SU-DHL-6 (cell line): Measurements from ENCODE around the gene MON2.

Source experiments
- H2AFZ ChIP-seq: fragments of 200-600 bp; sonication (generic); 2 replicates; pipeline ENCODE4 v1.6.1; 2014; ENCODE audit warnings: low read depth, mild to moderate bottlenecking, moderate library complexity, mixed read lengths, antibody characterized with exemption, low read length; ENCODE audit not compliant: severe bottlenecking
- H3F3A ChIP-seq: fragments of 200-600 bp; shearing (Covaris generic); 2 replicates; pipeline ENCODE4 v1.6.0; 2016; ENCODE audit warnings: antibody characterized with exemption, mild to moderate bottlenecking; ENCODE audit not compliant: insufficient read depth
- H3K27ac ChIP-seq: fragments of 200-600 bp; sonication (generic); 2 replicates; pipeline ENCODE4 v1.5.1; 2016; ENCODE audit warnings: low read depth, mild to moderate bottlenecking, low read length, moderate library complexity, mixed read lengths
- H3K27me3 ChIP-seq: fragments of 200-600 bp; sonication (generic), shearing (Covaris generic); 2 replicates; pipeline ENCODE4 v1.6.0; 2014; ENCODE audit warnings: mild to moderate bottlenecking, low read length
- H3K36me3 ChIP-seq: fragments of 200-600 bp; sonication (generic); 2 replicates; pipeline ENCODE4 v1.6.1; 2014; ENCODE audit warnings: mild to moderate bottlenecking, low read length, mixed read lengths
- H3K4me2 ChIP-seq: fragments of 300-600, 200-600 bp; shearing (Covaris generic), sonication (generic); 2 replicates; pipeline ENCODE4 v1.6.0; 2014; ENCODE audit warnings: low read length, low read depth, mild to moderate bottlenecking; ENCODE audit not compliant: poor library complexity, severe bottlenecking
- H3K4me3 ChIP-seq: fragments of 200-600 bp; sonication (generic); 2 replicates; pipeline ENCODE4 v1.5.1; 2014; ENCODE audit warnings: antibody characterized with exemption, low read length, mild to moderate bottlenecking, mixed read lengths; ENCODE audit not compliant: insufficient read depth, poor library complexity, severe bottlenecking
- H3K79me2 ChIP-seq: fragments of 200-600 bp; sonication (generic); 2 replicates; pipeline ENCODE4 v1.6.1; 2014; ENCODE audit warnings: mild to moderate bottlenecking, low read length, moderate library complexity; ENCODE audit not compliant: insufficient read depth
- H3K9ac ChIP-seq: fragments of 200-600 bp; sonication (generic); 2 replicates; pipeline ENCODE4 v1.7.0; 2014; ENCODE audit warnings: mild to moderate bottlenecking, low read length
- H3K9me2 ChIP-seq: fragments of 200-600 bp; sonication (generic); replicated peaks from 2 replicates; pipeline ENCODE4 v1.6.1; 2014; ENCODE audit warnings: low read length; ENCODE audit not compliant: insufficient read depth
- H3K9me3 ChIP-seq: fragments of 200-600 bp; sonication (generic); 2 replicates; pipeline ENCODE4 v1.6.1; 2014; ENCODE audit warnings: low read length, mixed read lengths; ENCODE audit not compliant: insufficient read depth
- H4K20me1 ChIP-seq: fragments of 200-600 bp; sonication (generic); 2 replicates; pipeline ENCODE4 v1.6.1; 2014; ENCODE audit warnings: low read depth, mild to moderate bottlenecking, antibody characterized with exemption, low read length, moderate library complexity, mixed read lengths
- CTCF ChIP-seq: fragments of 200-600 bp; sonication (generic); IDR thresholded peaks from one replicate; pipeline ENCODE4 v1.5.1; 2017; ENCODE audit warnings: antibody characterized with exemption, mild to moderate bottlenecking, low read length, moderate library complexity; ENCODE audit not compliant: insufficient read depth, poor library complexity, severe bottlenecking
- EZH2phosphoT487 ChIP-seq: fragments of 200-600 bp; sonication (generic), shearing (Covaris generic); conservative IDR thresholded peaks from 2 replicates; pipeline ENCODE4 v1.6.1; 2018; ENCODE audit warnings: mild to moderate bottlenecking, antibody characterized with exemption, low read length, moderate library complexity, mixed read lengths

The MON2 gene

GRCh38 chr12:62640910-62641448 is 174.4 kb downstream of the MON2 start:
- Histone ChIP-seq H4K20me1 (no peaks in the 10 kb centered on the region), H3K4me3 (no peak overlapping the region), H3K9me3 (no peaks in the 10 kb centered on the region), H3K27me3 (no peaks in the 10 kb centered on the region), H3K79me2 (no peaks in the 10 kb centered on the region), H3K9me2 (no peaks in the 10 kb centered on the region), H3K36me3 (no peaks in the 10 kb centered on the region), H3K27ac (no peak overlapping the region), H3K9ac (no peak overlapping the region), H3K4me2 (no peak overlapping the region), H3F3A (no peaks in the 10 kb centered on the region), H2AFZ (no peak overlapping the region)
- TF ChIP-seq EZH2phosphoT487: no peak
- no peak for TF ChIP-seq CTCF

GRCh38 chr12:62642486-62642885 is 175.9 kb downstream of the MON2 start:
- Histone ChIP-seq H3K36me3 (no peaks in the 10 kb centered on the region), H3K27me3 (no peaks in the 10 kb centered on the region)

GRCh38 chr12:62643486-62643885 is 176.9 kb downstream of the MON2 start:
- H3K36me3 ChIP-seq: no peaks in the 10 kb centered on the region
- TF ChIP-seq EZH2phosphoT487 (no peak), CTCF (no peak)
- no peaks in the 10 kb centered on the region for H3K79me2 ChIP-seq
- H3K27ac ChIP-seq: no peak overlapping the region
- no peak overlapping the region for H3K4me3 ChIP-seq
- H3K27me3 ChIP-seq: no peaks in the 10 kb centered on the region
- no peak overlapping the region for H2AFZ ChIP-seq
- no peak overlapping the region for H3K4me2 ChIP-seq
- no peaks in the 10 kb centered on the region for H3K9me3 ChIP-seq
- H3K9me2 ChIP-seq: no peaks in the 10 kb centered on the region
- H4K20me1 ChIP-seq: no peaks in the 10 kb centered on the region
- no peak overlapping the region for H3K9ac ChIP-seq
- H3F3A ChIP-seq: no peaks in the 10 kb centered on the region

More at GRCh38 chr12:62642486-62642885, 175.9 kb downstream of the MON2 start:
- Histone ChIP-seq H3K79me2 (no peaks in the 10 kb centered on the region), H3K4me3 (no peak overlapping the region), H3F3A (no peaks in the 10 kb centered on the region), H3K27ac (no peak overlapping the region), H2AFZ (no peak overlapping the region), H3K9ac (no peak overlapping the region), H3K9me3 (no peaks in the 10 kb centered on the region), H3K4me2 (no peak overlapping the region), H3K9me2 (no peaks in the 10 kb centered on the region), H4K20me1 (no peaks in the 10 kb centered on the region)
- TF ChIP-seq EZH2phosphoT487: no peak
- TF ChIP-seq CTCF: no peak

- H3K79me2 ChIP-seq: no peaks in the 10 kb centered on the region
- no peaks in the 10 kb centered on the region for H4K20me1 ChIP-seq
- no peaks in the 10 kb centered on the region for H3K9me3 ChIP-seq
- no peaks in the 10 kb centered on the region for H3K36me3 ChIP-seq
- H3F3A ChIP-seq: no peaks in the 10 kb centered on the region
- no peaks in the 10 kb centered on the region for H3K9me2 ChIP-seq
- TF ChIP-seq CTCF (no peak), EZH2phosphoT487 (no peak)
- H3K27ac ChIP-seq: no peak overlapping the region
- no peak overlapping the region for H3K9ac ChIP-seq
- no peak overlapping the region for H3K4me2 ChIP-seq
- H3K27me3 ChIP-seq: no peaks in the 10 kb centered on the region
- no peak overlapping the region for H3K4me3 ChIP-seq
- no peak overlapping the region for H2AFZ ChIP-seq
Observed at GRCh38 chr12:62646566-62646965, 179.9 kb downstream of the MON2 start.
